HG03066 (cell line): Measurements from ENCODE around the gene PPP3R1.

Source experiments
- ATAC-seq: cut with Tn5 transposase; IDR thresholded peaks from one replicate; pipeline ENCODE4 v1.9.1; 2021; ENCODE audit warnings: low read depth; ENCODE audit not compliant: unreplicated experiment

Gene PPP3R1

GRCh38 chr2:68236103-68236734, 16.1 kb downstream of the PPP3R1 start:
- ATAC-seq: no peak

- ATAC-seq: no peak
Observed at GRCh38 chr2:68235090-68235489, 17.2 kb downstream of the PPP3R1 start.

GRCh38 chr2:68234405-68234804, 17.9 kb downstream of the PPP3R1 start:
- ATAC-seq: no peak

GRCh38 chr2:68231061-68231372, 21.3 kb downstream of the PPP3R1 start:
- no peak for ATAC-seq

GRCh38 chr2:68230241-68231060, 21.9 kb downstream of the PPP3R1 start:
- ATAC-seq: no peak

- no peak for ATAC-seq
Observed at GRCh38 chr2:68226794-68227193, 25.5 kb downstream of the PPP3R1 start.

GRCh38 chr2:68225119-68225632, 27.2 kb downstream of the PPP3R1 start:
- no peak for ATAC-seq

GRCh38 chr2:68223419-68223818, 28.9 kb downstream of the PPP3R1 start:
- ATAC-seq: no peak

- ATAC-seq: no peak
Observed at GRCh38 chr2:68222287-68222686, 30.0 kb downstream of the PPP3R1 start.

- no peak for ATAC-seq
Observed at GRCh38 chr2:68218343-68218901, 33.9 kb downstream of the PPP3R1 start.

- no peak for ATAC-seq
Observed at GRCh38 chr2:68217729-68218128, 34.6 kb downstream of the PPP3R1 start.

GRCh38 chr2:68216454-68217310, 35.6 kb downstream of the PPP3R1 start:
- ATAC-seq: no peak

- ATAC-seq: peak; percentile 79
Observed at GRCh38 chr2:68214381-68214780, 38.0 kb downstream of the PPP3R1 start.

- no peak for ATAC-seq
Observed at GRCh38 chr2:68206793-68207192, 45.5 kb downstream of the PPP3R1 start.

- peak; percentile 87 for ATAC-seq
Observed at GRCh38 chr2:68203587-68203986, 48.7 kb downstream of the PPP3R1 start.

- ATAC-seq: no peak
Observed at GRCh38 chr2:68200157-68200787, 52.1 kb downstream of the PPP3R1 start.

- ATAC-seq: no peak
Observed at GRCh38 chr2:68196120-68196716, 56.1 kb downstream of the PPP3R1 start.

GRCh38 chr2:68195096-68195495, 57.2 kb downstream of the PPP3R1 start:
- ATAC-seq: no peak

- no peak for ATAC-seq
Observed at GRCh38 chr2:68193787-68194372, 58.5 kb downstream of the PPP3R1 start.

- no peak for ATAC-seq
Observed at GRCh38 chr2:68193144-68193543, 59.2 kb downstream of the PPP3R1 start.
